K562 (cell line): ENCODE data around the gene TMEM120B. TPM values are rescaled to one million over a fixed set of nuclear protein-coding genes. Genes with fewer than 3 reads are reported as not detected.
A peak's percentile ranks its signal among the peaks of the same experiment; 100 is the strongest.

Source experiments
- CBX1 ChIP-seq: sonication (generic); IDR thresholded peaks from 2 replicates; pipeline ENCODE4 v1.6.1; 2016; ENCODE audit warnings: antibody characterized with exemption, low read depth, mild to moderate bottlenecking
- ILF3 ChIP-seq: fragments of 450-650 bp; IDR thresholded peaks from 2 replicates; pipeline ENCODE4 v1.6.1; 2018; ENCODE audit warnings: antibody characterized with exemption, mild to moderate bottlenecking, moderate library complexity, borderline replicate concordance
- MECOM ChIP-seq: fragments of 250-450 bp; sonication (Bioruptor Pico); IDR thresholded peaks from 2 replicates; pipeline ENCODE4 v1.8.0; 2022; ENCODE audit warnings: inconsistent platforms
- ZBTB40 ChIP-seq, 2 experiments: fragments of 450-650 bp in 1 of 2; sonication (generic) in 1 of 2; formaldehyde crosslinking in 1 of 2; IDR thresholded peaks; 2 replicates each; pipeline versions ENCODE4 v1.7.1 to v1.9.0; 2016 to 2022; ENCODE audit warnings: inconsistent platforms in 1 of 2, mild to moderate bottlenecking in 1 of 2, missing genetic modification reagents in 1 of 2
- polyA plus RNA-seq, 8 experiments: library from polyadenylated mRNA; depleted of rRNA in 4 of 8; stranded (reverse) in 5 of 8; unstranded in 3 of 8; fragments of >200 nt; fragmentation: Nextera tagmentation in 2 of 8; fragmentation: Illumina TruSeq in 1 of 8; extraction: Ambion mirVana in 2 of 8; extraction: Trizol in 1 of 8; gene quantifications; 2 replicates each; pipeline versions ENCODE4 v1.2.1 to v1.2.3, GENCODE V29; 2011 to 2014; ENCODE audit warnings: inconsistent platforms in 1 of 8, missing spikeins in 1 of 8
- total RNA-seq, 7 experiments: library from RNA; depleted of rRNA in 6 of 7; stranded (reverse); fragments of >200 nt in 6 of 7; fragmentation: Illumina TruSeq in 2 of 7; extraction: Trizol in 2 of 7; gene quantifications; 2 replicates each; pipeline versions ENCODE4 v1.2.1 to v1.2.3, GENCODE V29; 2011 to 2021; ENCODE audit warnings: low replicate concordance in 1 of 7

The TMEM120B gene
- total and polyA plus RNA-seq, 9 of the 15 experiments (the other 6 are each of a cell fraction or from before 2014, with no cell fraction given) = 1.7 to 18.6 (median 7.4) TPM

DNA sequence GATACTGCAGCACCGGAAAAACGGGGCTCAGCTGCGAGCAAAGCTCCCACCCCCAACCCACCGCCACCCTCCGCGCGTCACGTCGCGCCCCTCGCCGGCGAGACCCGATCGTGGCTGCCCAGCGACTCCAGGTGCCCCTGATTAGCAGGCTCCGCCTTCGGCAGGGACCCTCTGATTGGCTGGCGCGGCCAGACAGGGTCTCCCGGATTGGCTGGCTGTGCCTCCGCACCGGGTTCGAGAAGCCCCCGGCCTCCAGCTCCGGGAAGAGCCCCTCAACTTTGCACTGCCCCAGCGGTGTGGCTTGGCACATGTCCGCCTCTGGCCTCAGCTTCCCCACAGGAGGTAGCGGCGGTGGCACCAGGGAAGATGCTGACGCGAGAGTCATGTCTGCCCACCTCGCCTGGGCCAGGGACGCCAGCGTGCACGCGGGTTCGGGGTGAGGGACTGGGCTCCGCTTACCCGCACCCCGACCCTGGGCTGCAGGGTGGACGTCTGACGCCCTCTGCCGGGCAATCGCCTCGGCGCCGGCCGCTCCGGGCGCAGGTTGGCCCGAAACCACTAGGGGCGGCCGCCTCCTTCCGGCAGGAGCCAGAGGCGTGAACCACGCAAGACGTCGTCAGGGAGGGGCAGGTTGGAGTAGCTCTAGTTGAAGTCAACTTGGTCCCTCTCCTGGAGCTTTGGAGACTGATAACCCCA is 81.4 kb downstream of the TMEM120B start (continued):
- TF ChIP-seq ILF3 = 0 out of 2 replicates have a peak, but pooled peaks have one; percentile 52
- TF ChIP-seq CBX1 = 0 out of 2 replicates have a peak, but pooled peaks have one; percentile 31
- TF ChIP-seq MECOM = no peak
- TF ChIP-seq ZBTB40 (IDR thresholded peaks at IDR 0.05) = peak; percentile 41
- TF ChIP-seq ZBTB40 (CRISPR knock-in tag; IDR thresholded peaks at IDR 0.05) = no peak
- TF ChIP-seq, all 486 proteins: peak for 164
